Measurements from ENCODE around the gene ZG16.

DNA sequence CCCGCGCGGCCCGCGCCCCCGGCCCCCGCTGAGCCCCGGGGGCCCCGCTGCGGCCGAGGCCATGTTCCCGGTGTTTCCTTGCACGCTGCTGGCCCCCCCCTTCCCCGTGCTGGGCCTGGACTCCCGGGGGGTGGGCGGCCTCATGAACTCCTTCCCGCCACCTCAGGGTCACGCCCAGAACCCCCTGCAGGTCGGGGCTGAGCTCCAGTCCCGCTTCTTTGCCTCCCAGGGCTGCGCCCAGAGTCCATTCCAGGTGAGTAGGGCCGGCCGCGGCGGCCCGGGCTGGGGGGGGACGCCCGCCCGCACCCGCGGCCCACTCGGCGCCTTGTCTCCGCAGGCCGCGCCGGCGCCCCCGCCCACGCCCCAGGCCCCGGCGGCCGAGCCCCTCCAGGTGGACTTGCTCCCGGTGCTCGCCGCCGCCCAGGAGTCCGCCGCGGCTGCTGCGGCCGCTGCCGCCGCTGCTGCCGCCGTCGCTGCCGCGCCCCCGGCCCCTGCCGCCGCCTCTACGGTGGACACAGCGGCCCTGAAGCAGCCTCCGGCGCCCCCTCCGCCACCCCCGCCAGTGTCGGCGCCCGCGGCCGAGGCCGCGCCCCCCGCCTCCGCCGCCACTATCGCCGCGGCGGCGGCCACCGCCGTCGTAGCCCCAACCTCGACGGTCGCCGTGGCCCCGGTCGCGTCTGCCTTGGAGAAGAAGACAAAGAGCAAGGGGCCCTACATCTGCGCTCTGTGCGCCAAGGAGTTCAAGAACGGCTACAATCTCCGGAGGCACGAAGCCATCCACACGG lies 28.8 kb downstream of the ZG16 start:
- TF ChIP-seq, protein P1, sequence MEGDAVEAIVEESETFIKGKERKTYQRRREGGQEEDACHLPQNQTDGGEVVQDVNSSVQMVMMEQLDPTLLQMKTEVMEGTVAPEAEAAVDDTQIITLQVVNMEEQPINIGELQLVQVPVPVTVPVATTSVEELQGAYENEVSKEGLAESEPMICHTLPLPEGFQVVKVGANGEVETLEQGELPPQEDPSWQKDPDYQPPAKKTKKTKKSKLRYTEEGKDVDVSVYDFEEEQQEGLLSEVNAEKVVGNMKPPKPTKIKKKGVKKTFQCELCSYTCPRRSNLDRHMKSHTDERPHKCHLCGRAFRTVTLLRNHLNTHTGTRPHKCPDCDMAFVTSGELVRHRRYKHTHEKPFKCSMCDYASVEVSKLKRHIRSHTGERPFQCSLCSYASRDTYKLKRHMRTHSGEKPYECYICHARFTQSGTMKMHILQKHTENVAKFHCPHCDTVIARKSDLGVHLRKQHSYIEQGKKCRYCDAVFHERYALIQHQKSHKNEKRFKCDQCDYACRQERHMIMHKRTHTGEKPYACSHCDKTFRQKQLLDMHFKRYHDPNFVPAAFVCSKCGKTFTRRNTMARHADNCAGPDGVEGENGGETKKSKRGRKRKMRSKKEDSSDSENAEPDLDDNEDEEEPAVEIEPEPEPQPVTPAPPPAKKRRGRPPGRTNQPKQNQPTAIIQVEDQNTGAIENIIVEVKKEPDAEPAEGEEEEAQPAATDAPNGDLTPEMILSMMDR (IDR thresholded peaks at IDR 0.05; ENCODE audit: low read length) = no peak
- no peak for TF ChIP-seq EZH2 (IDR thresholded peaks at IDR 0.05; ENCODE audit: borderline replicate concordance, low read length)

Measured in OCI-LY1 (cell line).